ENCODE results near the gene CDC34. TPM values are rescaled to one million over a fixed set of nuclear protein-coding genes. Genes with fewer than 3 reads are reported as not detected.

Gene CDC34
- total and polyA plus RNA-seq, 9 of the 15 experiments (the other 6 are each of a cell fraction or from before 2014, with no cell fraction given), result 0.80 to 203 (median 65.5) TPM

- TF ChIP-seq TEAD1 (CRISPR knock-in tag; IDR thresholded peaks at IDR 0.05) (no peak), ZSCAN32 (CRISPR knock-in tag; IDR thresholded peaks at IDR 0.05) (no peak), ELF1 (tag; IDR thresholded peaks at IDR 0.05) (no peak), CHD4 (IDR thresholded peaks at IDR 0.05; ENCODE audit: insufficient read depth, insufficient replicate concordance, low read depth, low read length, poor library complexity, severe bottlenecking) (peak; percentile 30), MCM7 (IDR thresholded peaks at IDR 0.05) (no peak), GATA2 (CRISPR knock-in tag; IDR thresholded peaks at IDR 0.05) (no peak), SMC3 (conservative IDR thresholded peaks at IDR 0.05; ENCODE audit: insufficient read depth, low read depth, low read length) (0 out of 2 replicates have a peak, but pooled peaks have one; percentile 5)
- TF ChIP-seq, protein P1, sequence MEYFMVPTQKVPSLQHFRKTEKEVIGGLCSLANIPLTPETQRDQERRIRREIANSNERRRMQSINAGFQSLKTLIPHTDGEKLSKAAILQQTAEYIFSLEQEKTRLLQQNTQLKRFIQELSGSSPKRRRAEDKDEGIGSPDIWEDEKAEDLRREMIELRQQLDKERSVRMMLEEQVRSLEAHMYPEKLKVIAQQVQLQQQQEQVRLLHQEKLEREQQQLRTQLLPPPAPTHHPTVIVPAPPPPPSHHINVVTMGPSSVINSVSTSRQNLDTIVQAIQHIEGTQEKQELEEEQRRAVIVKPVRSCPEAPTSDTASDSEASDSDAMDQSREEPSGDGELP (CRISPR knock-in tag; IDR thresholded peaks at IDR 0.05; ENCODE audit: borderline replicate concordance), result peak; percentile 44; the same call in 1 of the 2 replicates
These were observed 56.7 kb downstream of the CDC34 start (continued) for GRCh38 chr19:588093-588740.

All from K562 (cell line).